Endothelial cell (in vitro differentiated cells): ENCODE data around the gene KIF20A. TPM values are rescaled to one million over a fixed set of nuclear protein-coding genes. Genes with fewer than 3 reads are reported as not detected.
"Not testable (repeated sequence)": the region's sequence is repeated elsewhere in the genome, so short reads cannot be mapped to it uniquely, and the experiment has no call there.

Experiments
- DNase-seq: peaks from one replicate; pipeline ENCODE4 v3.0.0; 2021; ENCODE audit warnings: low spot score
- H3K27ac Mint-ChIP-seq: one replicate; pipeline ENCODE4 v1.8.0; 2021; ENCODE audit warnings: mixed read lengths, inconsistent platforms; ENCODE audit not compliant: unreplicated experiment
- H3K27me3 Mint-ChIP-seq: one replicate; pipeline ENCODE4 v1.8.0; 2021; ENCODE audit warnings: mild to moderate bottlenecking, moderate library complexity, mixed read lengths, inconsistent platforms; ENCODE audit not compliant: unreplicated experiment
- H3K36me3 Mint-ChIP-seq: one replicate; pipeline ENCODE4 v1.8.0; 2021; ENCODE audit warnings: mild to moderate bottlenecking, low read depth, mixed read lengths, inconsistent platforms; ENCODE audit not compliant: unreplicated experiment
- H3K4me1 Mint-ChIP-seq: one replicate; pipeline ENCODE4 v1.8.0; 2021; ENCODE audit warnings: mild to moderate bottlenecking, mixed read lengths, inconsistent platforms; ENCODE audit not compliant: unreplicated experiment
- H3K4me3 Mint-ChIP-seq: one replicate; pipeline ENCODE4 v1.8.0; 2021; ENCODE audit warnings: mild to moderate bottlenecking, mixed read lengths, inconsistent platforms; ENCODE audit not compliant: unreplicated experiment
- H3K9me3 Mint-ChIP-seq: one replicate; pipeline ENCODE4 v1.8.0; 2021; ENCODE audit warnings: mixed read lengths, inconsistent platforms; ENCODE audit not compliant: unreplicated experiment
- total RNA-seq: library from RNA; stranded (reverse); fragmentation: NEBNext Ultra II Directional; extraction: Animal tissue kit (Norgen Biotek cat#: 25700); gene quantifications from one replicate; pipeline ENCODE4 v1.2.1, GENCODE V29; 2021; ENCODE audit not compliant: unreplicated experiment
- TF ChIP-seq, protein P1 (sequence below): fragments of 200-600 bp; sonication (generic); IDR thresholded peaks from one replicate; pipeline ENCODE4 v1.5.0; 2021; ENCODE audit warnings: antibody characterized with exemption; ENCODE audit not compliant: unreplicated experiment

Gene KIF20A
- total RNA-seq, 1 donor from 2014 or later: 10.3 TPM

DNA sequence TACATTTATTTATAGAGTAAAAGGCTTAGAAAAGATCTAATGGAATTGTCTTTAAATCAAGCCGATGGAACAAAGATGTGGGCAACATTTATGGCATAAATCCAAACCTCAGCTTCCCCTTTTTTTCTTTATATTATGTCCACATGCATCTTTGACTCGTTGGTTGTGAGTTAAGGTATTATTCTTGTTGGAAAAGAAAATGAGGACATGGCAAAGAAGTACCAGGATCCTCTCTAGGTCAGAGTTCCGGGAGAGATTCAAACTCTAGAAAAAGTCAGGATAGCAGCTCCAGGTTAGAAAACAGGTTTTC is 39.2 kb upstream of the KIF20A start:
- no peaks in the 10 kb centered on the region for H3K9me3 Mint-ChIP-seq
- H3K36me3 Mint-ChIP-seq: no peaks in the 10 kb centered on the region
- H3K27ac Mint-ChIP-seq: no peak overlapping the region
- peaks cover 2% of the 10 kb centered on the region for H3K27me3 Mint-ChIP-seq
- no peaks in the 10 kb centered on the region for H3K4me1 Mint-ChIP-seq
- TF ChIP-seq, protein P1, sequence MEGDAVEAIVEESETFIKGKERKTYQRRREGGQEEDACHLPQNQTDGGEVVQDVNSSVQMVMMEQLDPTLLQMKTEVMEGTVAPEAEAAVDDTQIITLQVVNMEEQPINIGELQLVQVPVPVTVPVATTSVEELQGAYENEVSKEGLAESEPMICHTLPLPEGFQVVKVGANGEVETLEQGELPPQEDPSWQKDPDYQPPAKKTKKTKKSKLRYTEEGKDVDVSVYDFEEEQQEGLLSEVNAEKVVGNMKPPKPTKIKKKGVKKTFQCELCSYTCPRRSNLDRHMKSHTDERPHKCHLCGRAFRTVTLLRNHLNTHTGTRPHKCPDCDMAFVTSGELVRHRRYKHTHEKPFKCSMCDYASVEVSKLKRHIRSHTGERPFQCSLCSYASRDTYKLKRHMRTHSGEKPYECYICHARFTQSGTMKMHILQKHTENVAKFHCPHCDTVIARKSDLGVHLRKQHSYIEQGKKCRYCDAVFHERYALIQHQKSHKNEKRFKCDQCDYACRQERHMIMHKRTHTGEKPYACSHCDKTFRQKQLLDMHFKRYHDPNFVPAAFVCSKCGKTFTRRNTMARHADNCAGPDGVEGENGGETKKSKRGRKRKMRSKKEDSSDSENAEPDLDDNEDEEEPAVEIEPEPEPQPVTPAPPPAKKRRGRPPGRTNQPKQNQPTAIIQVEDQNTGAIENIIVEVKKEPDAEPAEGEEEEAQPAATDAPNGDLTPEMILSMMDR: no peak
- peak overlapping the region; percentile 89 for H3K4me3 Mint-ChIP-seq
- no peak for DNase-seq

DNA sequence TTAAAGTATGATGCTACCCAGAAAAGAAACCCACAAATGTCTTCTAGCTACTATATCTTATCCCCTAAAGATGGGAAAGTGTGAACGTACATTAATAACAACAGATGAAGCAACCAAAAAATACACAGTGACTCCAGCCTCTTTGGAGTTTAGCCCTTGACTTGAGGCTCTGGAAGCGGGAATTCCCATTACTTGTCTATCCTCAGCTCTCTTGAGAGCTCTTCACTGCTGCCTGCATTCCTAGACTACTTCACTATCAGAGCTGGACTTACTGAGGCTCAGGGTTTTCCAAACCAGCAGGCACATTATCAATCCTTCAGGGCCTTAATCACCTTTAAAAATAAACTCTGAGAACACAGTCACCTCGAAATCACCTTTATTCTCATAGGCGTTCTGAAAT is 38.6 kb upstream of the KIF20A start:
- Mint-ChIP-seq H3K36me3 (no peaks in the 10 kb centered on the region), H3K4me1 (no peaks in the 10 kb centered on the region), H3K9me3 (no peaks in the 10 kb centered on the region), H3K27me3 (peaks cover 2% of the 10 kb centered on the region), H3K27ac (no peak overlapping the region), H3K4me3 (no peak overlapping the region)
- TF ChIP-seq, protein P1: no peak
- no peak for DNase-seq

- TF ChIP-seq, protein P1: no peak
- no peak for DNase-seq
- peaks cover 2% of the 10 kb centered on the region for H3K27me3 Mint-ChIP-seq
- H3K9me3 Mint-ChIP-seq: no peaks in the 10 kb centered on the region
- no peak overlapping the region for H3K4me3 Mint-ChIP-seq
- H3K27ac Mint-ChIP-seq: no peak overlapping the region
- no peaks in the 10 kb centered on the region for H3K4me1 Mint-ChIP-seq
- H3K36me3 Mint-ChIP-seq: no peaks in the 10 kb centered on the region
These were observed 37.2 kb upstream of the KIF20A start for GRCh38 chr5:138141734-138142133.

GRCh38 chr5:138143578-138143977 is 35.3 kb upstream of the KIF20A start:
- not testable (repeated sequence) for H3K9me3 Mint-ChIP-seq, H3K4me1 Mint-ChIP-seq, H3K27ac Mint-ChIP-seq, H3K36me3 Mint-ChIP-seq, DNase-seq, H3K4me3 Mint-ChIP-seq, H3K27me3 Mint-ChIP-seq

GRCh38 chr5:138148811-138149210 is 30.1 kb upstream of the KIF20A start:
- TF ChIP-seq, protein P1: no peak
- DNase-seq: no peak
- H3K4me3 Mint-ChIP-seq: no peak overlapping the region

DNA sequence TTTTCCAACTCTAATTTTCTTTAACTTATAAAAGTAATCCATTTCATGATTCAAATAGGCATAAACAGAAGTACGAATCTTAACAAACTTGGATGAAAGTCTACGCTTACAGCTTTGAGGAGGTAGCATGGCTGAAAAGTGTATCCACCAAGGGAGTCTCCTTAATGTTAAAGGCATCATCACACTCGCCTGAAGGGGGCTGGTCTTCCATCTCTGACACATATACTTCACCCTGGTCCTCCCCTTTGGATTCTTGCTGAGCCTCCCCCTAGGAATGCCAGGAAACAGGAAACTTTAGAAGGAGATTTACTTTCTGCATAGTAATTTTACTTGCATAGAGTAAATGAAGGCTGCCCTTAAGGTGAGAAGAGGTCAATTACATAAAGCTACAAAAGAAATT is 29.4 kb upstream of the KIF20A start:
- Mint-ChIP-seq H3K36me3 (no peaks in the 10 kb centered on the region), H3K4me1 (peaks cover 3% of the 10 kb centered on the region), H3K27ac (no peak overlapping the region), H3K27me3 (peaks cover 2% of the 10 kb centered on the region), H3K4me3 (no peak overlapping the region), H3K9me3 (no peaks in the 10 kb centered on the region)
- DNase-seq: peak; percentile 30
- TF ChIP-seq, protein P1: no peak

More at GRCh38 chr5:138148811-138149210, 30.1 kb upstream of the KIF20A start:
- Mint-ChIP-seq H3K4me1 (peaks cover 3% of the 10 kb centered on the region), H3K36me3 (no peaks in the 10 kb centered on the region), H3K27me3 (peaks cover 2% of the 10 kb centered on the region), H3K9me3 (no peaks in the 10 kb centered on the region), H3K27ac (no peak overlapping the region)

DNA sequence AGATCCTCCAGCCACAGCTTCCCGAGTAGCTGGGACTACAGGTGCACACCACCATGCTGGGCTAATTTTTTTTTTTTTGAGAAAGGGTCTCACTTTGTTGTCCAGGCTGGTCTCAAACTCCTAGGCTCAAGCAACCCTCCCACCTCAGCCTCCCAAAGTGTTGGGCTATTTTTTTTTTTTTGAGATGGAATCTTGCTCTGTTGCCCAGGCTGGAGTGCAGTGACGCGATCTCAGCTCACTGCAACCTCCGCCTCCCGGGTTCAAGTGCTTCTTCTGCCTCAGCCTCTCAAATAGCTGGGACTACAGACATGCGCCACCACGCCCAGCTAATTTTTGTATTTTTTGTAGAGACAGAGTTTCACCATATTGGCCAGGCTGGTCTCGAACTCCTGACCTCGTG is 22.9 kb upstream of the KIF20A start:
- peaks cover 35% of the 10 kb centered on the region for H3K36me3 Mint-ChIP-seq
- DNase-seq, H3K27me3 Mint-ChIP-seq, H3K27ac Mint-ChIP-seq, H3K9me3 Mint-ChIP-seq, H3K4me1 Mint-ChIP-seq, H3K4me3 Mint-ChIP-seq: not testable (repeated sequence)
